Adrenal gland (tissue), 12 donors: ENCODE results near the gene POLQ. TPM values are rescaled to one million over a fixed set of nuclear protein-coding genes. Genes with fewer than 3 reads are reported as not detected.

ENCODE experiments used
- DNase-seq, 7 donors: peaks; one replicate each; pipeline ENCODE4 v3.0.0-alpha.2; 2019 to 2020
- H3K27ac ChIP-seq, 5 donors: fragments of 200-600 bp; sonication (generic) in 4 of 5; 1 replicate in 3 of 5; 2 replicates in 2 of 5; pipeline versions ENCODE4 v1.5.1 to v1.8.0; 2016 to 2020; ENCODE audit warnings: mild to moderate bottlenecking in 1 of 5
- H3K27me3 ChIP-seq: fragments of 200-600 bp; 2 replicates; pipeline ENCODE4 v1.8.0; 2021
- H3K36me3 ChIP-seq, 2 donors: fragments of 200-600 bp; replicated peaks in 1 of 2; 1 replicate in 1 of 2; 2 replicates in 1 of 2; pipeline versions ENCODE4 v1.5.1 to v1.8.0; 2018 to 2022
- H3K4me1 ChIP-seq, 2 donors: fragments of 200-600 bp; replicated peaks in 1 of 2; 1 replicate in 1 of 2; 2 replicates in 1 of 2; pipeline versions ENCODE4 v1.5.1 to v1.8.0; 2018 to 2021
- H3K4me3 ChIP-seq, 4 donors: fragments of 200-600 bp; sonication (generic) in 3 of 4; one replicate each; pipeline ENCODE4 v1.5.1; 2016 to 2018
- H3K9me3 ChIP-seq, 3 donors: fragments of 200-600 bp; sonication (generic) in 1 of 3; replicated peaks in 1 of 3; 1 replicate in 2 of 3; 2 replicates in 1 of 3; pipeline versions ENCODE4 v1.5.1 to v1.8.0; 2016 to 2021
- POLR2A ChIP-seq, 2 donors: fragments of 450-650 bp; IDR thresholded peaks; one replicate each; pipeline ENCODE4 v1.6.1; 2017; ENCODE audit warnings: antibody characterized with exemption in 2 of 2, mild to moderate bottlenecking in 2 of 2, moderate library complexity in 1 of 2
- WGBS, 4 donors: extraction: QIAGEN DNeasy Blood & Tissue Kit in 2 of 4; methylation state at CpG; one replicate each; pipeline versions ENCODE4 v1.1.5 to v1.1.7; 2013 to 2017; 5-methylcytosine and 5-hydroxymethylcytosine counted together
- intact Hi-C, 2 donors: fragments of 100-400 bp; cut with DNase I; formaldehyde crosslinking; loops; one replicate each; pipeline versions ENCODE4 v1.14.1 to v1.15.0; 2022 to 2023
- polyA plus RNA-seq, 3 donors: library from polyadenylated mRNA; stranded (reverse); fragments of 200-250 nt in 2 of 3; fragments of 350-450 nt in 1 of 3; fragmentation: Illumina TruSeq in 1 of 3; extraction: RNeasy Lipid Tissue Mini Kit (QIAGEN cat#74804) in 1 of 3; gene quantifications; one replicate each; pipeline ENCODE4 v1.2.3, GENCODE V29; 2013 to 2014
- total RNA-seq, 9 donors: library from RNA; depleted of rRNA in 4 of 9; stranded (reverse); fragments of >200 nt in 4 of 9; fragments of 120-200 nt in 1 of 9; fragmentation: NEBNext Ultra II Directional in 1 of 9; extraction: Animal tissue kit (Norgen Biotek cat#: 25700) in 1 of 9; gene quantifications; one replicate each; pipeline versions ENCODE4 v1.1.0 to v1.2.4, GENCODE V29; 2013 to 2023
- TF ChIP-seq, protein P1 (sequence below), 6 experiments: fragments of 450-650 bp in 4 of 6; fragments of 200-600 bp in 2 of 6; sonication (generic) in 1 of 6; IDR thresholded peaks; 1 replicate in 5 of 6; 2 replicates in 1 of 6; pipeline versions ENCODE4 v1.5.1 to v1.8.0; 2016 to 2021; ENCODE audit warnings: antibody characterized with exemption in 6 of 6, mild to moderate bottlenecking in 2 of 6, moderate library complexity in 1 of 6
- donor health status: healthy with polysubstance abuse.
- donor health status: Bipolar disorder and iron deficiency.
- donor health status: DM: yes; HTN: yes; CAD: no.
- donor health status: DM: no; HTN: no; CAD: no.
- donor health status: DM: no; HTN: no; CAD: no.
- donor health status: DM: yes; HTN: yes; CAD: no.

The POLQ gene
- total and polyA plus RNA-seq, 12 donors, result 0.06 to 6.3 (median 0.46) TPM

DNA sequence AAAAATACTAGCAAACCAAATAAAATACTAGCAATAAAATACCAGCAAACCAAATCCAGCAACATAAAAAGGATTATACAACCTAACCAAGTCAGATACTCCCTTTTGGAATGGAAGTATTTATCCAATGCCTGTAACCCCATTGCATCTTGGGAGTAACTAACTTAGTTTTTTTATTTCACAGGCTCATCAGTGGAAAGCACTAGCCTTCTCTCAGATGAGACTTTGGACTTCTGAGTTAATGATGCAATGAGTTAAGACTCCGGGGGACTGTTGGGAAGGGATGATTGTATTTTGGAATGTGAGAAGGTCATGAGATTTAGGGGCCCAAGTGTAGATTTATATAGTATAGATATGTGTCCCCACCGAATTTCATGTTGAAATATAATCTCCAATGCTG is 41.2 kb downstream of the POLQ start:
- H3K4me3 ChIP-seq, result no peak overlapping the region
- H3K36me3 ChIP-seq, result no peaks in the 10 kb centered on the region
- intact Hi-C loops, result no loop called here
- no peaks in the 10 kb centered on the region for H3K9me3 ChIP-seq
- H3K27ac ChIP-seq, result no peak overlapping the region
- H3K4me1 ChIP-seq, result no peaks in the 10 kb centered on the region
- no peak for DNase-seq
- 93 to 100% (median 94%) methylated on average over 2 of the region's 2 CpGs for WGBS, 4 donors
- TF ChIP-seq, protein P1, sequence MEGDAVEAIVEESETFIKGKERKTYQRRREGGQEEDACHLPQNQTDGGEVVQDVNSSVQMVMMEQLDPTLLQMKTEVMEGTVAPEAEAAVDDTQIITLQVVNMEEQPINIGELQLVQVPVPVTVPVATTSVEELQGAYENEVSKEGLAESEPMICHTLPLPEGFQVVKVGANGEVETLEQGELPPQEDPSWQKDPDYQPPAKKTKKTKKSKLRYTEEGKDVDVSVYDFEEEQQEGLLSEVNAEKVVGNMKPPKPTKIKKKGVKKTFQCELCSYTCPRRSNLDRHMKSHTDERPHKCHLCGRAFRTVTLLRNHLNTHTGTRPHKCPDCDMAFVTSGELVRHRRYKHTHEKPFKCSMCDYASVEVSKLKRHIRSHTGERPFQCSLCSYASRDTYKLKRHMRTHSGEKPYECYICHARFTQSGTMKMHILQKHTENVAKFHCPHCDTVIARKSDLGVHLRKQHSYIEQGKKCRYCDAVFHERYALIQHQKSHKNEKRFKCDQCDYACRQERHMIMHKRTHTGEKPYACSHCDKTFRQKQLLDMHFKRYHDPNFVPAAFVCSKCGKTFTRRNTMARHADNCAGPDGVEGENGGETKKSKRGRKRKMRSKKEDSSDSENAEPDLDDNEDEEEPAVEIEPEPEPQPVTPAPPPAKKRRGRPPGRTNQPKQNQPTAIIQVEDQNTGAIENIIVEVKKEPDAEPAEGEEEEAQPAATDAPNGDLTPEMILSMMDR (IDR thresholded peaks at IDR 0.05), result no peak
- TF ChIP-seq POLR2A (IDR thresholded peaks at IDR 0.05), result no peak
- H3K27me3 ChIP-seq, result no peaks in the 10 kb centered on the region

DNA sequence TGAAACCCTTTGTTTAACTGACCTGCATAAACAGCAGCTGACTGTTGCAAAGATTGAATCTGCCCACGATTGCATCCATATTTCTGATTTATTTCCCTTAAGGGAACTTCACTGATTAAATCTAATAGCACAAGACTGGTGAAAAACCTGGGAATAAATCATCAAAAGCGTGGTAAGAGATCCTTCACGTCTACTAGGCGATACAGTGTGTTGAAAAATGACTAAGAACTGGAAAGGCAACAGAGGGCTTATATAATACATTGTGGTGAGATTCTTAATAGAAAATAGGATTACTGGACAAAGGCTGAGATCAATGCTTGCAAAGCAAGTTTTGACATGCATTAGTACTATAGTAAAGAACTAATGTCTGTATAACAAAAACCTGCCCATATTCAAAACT is 49.0 kb downstream of the POLQ start:
- intact Hi-C loops, result no loop called here
- no peak for TF ChIP-seq POLR2A (IDR thresholded peaks at IDR 0.05)
- TF ChIP-seq, protein P1 (IDR thresholded peaks at IDR 0.05), result no peak
- H3K36me3 ChIP-seq, result no peaks in the 10 kb centered on the region
- no peaks in the 10 kb centered on the region for H3K4me1 ChIP-seq
- no peak overlapping the region for H3K27ac ChIP-seq
- no peaks in the 10 kb centered on the region for H3K9me3 ChIP-seq
- WGBS, 4 donors, result 85 to 88% (median 87%) methylated on average over 4 of the region's 4 CpGs
- no peaks in the 10 kb centered on the region for H3K27me3 ChIP-seq
- DNase-seq, result no peak
- H3K4me3 ChIP-seq, result no peak overlapping the region

DNA sequence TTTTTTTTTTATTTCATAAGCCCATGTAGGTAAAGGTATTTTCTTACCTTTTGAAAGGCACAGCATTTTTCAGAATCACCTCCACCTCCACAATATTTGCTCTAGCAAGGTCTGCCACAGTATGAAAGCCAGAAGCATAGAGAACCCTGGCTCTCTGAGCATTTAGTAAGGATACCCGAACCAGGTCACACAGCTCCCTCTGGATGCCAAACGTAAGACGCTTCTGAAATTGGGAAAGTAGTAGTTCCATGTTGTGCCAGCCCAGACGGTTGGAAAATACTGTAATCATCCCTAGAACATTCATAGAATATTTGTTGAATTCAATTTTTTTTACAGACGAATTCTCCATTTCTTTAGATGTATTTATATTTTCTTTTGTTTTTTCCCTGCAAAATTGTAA is 52.4 kb downstream of the POLQ start:
- DNase-seq, result no peak

DNA sequence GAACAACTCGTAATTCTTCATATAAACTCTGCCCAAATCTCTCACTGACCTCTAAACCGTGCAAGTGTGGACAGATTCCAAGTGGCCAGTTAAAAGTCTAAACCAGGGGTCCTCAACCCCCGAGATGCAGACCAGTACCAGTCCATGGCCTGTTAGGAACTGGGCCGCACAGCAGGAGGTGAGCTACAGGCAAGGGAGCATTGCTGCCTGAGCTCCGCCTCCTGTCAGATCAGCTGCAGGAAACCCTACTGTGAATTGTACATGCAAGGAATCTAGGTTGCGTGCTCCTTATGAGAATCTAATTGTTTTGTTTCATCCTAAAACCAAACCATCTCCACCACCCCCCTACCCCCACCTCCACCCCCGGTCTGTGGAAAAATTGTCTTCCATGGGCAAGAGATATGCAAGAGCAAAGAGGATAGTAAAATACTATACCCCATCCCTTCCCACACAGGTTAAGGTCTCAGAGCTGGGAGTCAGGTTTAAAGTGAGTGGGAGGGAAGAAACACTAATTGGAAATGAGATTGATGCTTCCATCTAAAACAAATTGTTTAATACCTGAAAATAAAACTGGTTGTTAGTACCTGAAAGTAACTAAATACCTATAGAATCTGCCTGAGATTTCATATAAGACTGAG is 54.0 kb downstream of the POLQ start:
- intact Hi-C loops, result no loop called here
- no peak for DNase-seq
- Histone ChIP-seq H3K36me3 (no peaks in the 10 kb centered on the region), H3K4me3 (no peak overlapping the region), H3K4me1 (no peaks in the 10 kb centered on the region), H3K27ac (no peak overlapping the region), H3K9me3 (no peaks in the 10 kb centered on the region), H3K27me3 (no peaks in the 10 kb centered on the region)
- 95 to 100% (median 95%) methylated on average over 6 to 7 of the region's 7 CpGs for WGBS, 4 donors
- TF ChIP-seq POLR2A (IDR thresholded peaks at IDR 0.05), result no peak
- TF ChIP-seq, protein P1 (IDR thresholded peaks at IDR 0.05), result no peak

More for the DNA sequence above, 52.4 kb downstream of the POLQ start:
- Histone ChIP-seq H3K4me3 (no peak overlapping the region), H3K27ac (no peak overlapping the region), H3K27me3 (no peaks in the 10 kb centered on the region), H3K36me3 (no peaks in the 10 kb centered on the region), H3K9me3 (no peaks in the 10 kb centered on the region), H3K4me1 (no peaks in the 10 kb centered on the region)
- WGBS, 4 donors, result 91 to 94% (median 93%) methylated on average over 5 of the region's 5 CpGs
- intact Hi-C loops, result no loop called here
- TF ChIP-seq POLR2A (IDR thresholded peaks at IDR 0.05), result no peak
- TF ChIP-seq, protein P1 (IDR thresholded peaks at IDR 0.05), result no peak
